Measurements from ENCODE around the gene CYP46A1. TPM values are rescaled to one million over a fixed set of nuclear protein-coding genes. Genes with fewer than 3 reads are reported as not detected.

The CYP46A1 gene
- total and polyA plus RNA-seq, 2 donors (not counting 1 experiment from before 2014, with no cell fraction given), result 0.11 to 0.33 TPM

- Histone ChIP-seq H4K20me1 (ENCODE audit: control insufficient read depth, extremely low read depth, insufficient read depth, low read length) (no peaks in the 10 kb centered on the region), H3K9me3 (ENCODE audit: control insufficient read depth, insufficient read depth, low read depth, low read length) (no peaks in the 10 kb centered on the region), H3K79me2 (ENCODE audit: control insufficient read depth, insufficient read depth, low read length) (no peaks in the 10 kb centered on the region), H3K27me3 (ENCODE audit: control insufficient read depth, insufficient read depth, low read length) (no peaks in the 10 kb centered on the region), H3K4me1 (ENCODE audit: control insufficient read depth, extremely low read depth, insufficient read depth, low read length) (no peaks in the 10 kb centered on the region), H3K9ac (ENCODE audit: insufficient read depth, low read length) (no peak overlapping the region), H2AFZ (ENCODE audit: low read length) (no peak overlapping the region), H3K36me3 (ENCODE audit: control insufficient read depth, insufficient read depth, low read length) (no peaks in the 10 kb centered on the region), H3K27ac (ENCODE audit: insufficient read depth, low read length) (no peak overlapping the region), H3K4me2 (ENCODE audit: extremely low read depth, insufficient read depth, low read length) (no peak overlapping the region), H3K4me3 (replicated peaks in 1 of 4; ENCODE audit: control extremely low read depth in 1 of 4, insufficient read depth in 1 of 4, low read depth in 3 of 4, low read length in 4 of 4) (no peak overlapping the region)
- DNase-seq (ENCODE audit: low read depth in 2 of 2), result peak; percentile 60 to 88
- TF ChIP-seq CTCF (conservative IDR thresholded peaks at IDR 0.05 in 1 of 2, IDR thresholded peaks at IDR 0.05 in 1 of 2; ENCODE audit: low read depth in 1 of 2, low read length in 2 of 2) (no peak), EZH2 (IDR thresholded peaks at IDR 0.05; ENCODE audit: low read length, missing control alignments) (no peak)
Measured at GRCh38 chr14:99649219-99649618, 34.9 kb upstream of the CYP46A1 start.

GRCh38 chr14:99649643-99650042 is 34.5 kb upstream of the CYP46A1 start:
- no peaks in the 10 kb centered on the region for H3K9me3 ChIP-seq (ENCODE audit: control insufficient read depth, insufficient read depth, low read depth, low read length)
- no peaks in the 10 kb centered on the region for H4K20me1 ChIP-seq (ENCODE audit: control insufficient read depth, extremely low read depth, insufficient read depth, low read length)
- H3K9ac ChIP-seq (ENCODE audit: insufficient read depth, low read length), result no peak overlapping the region
- H3K27ac ChIP-seq (ENCODE audit: insufficient read depth, low read length), result no peak overlapping the region
- no peaks in the 10 kb centered on the region for H3K27me3 ChIP-seq (ENCODE audit: control insufficient read depth, insufficient read depth, low read length)
- no peak for TF ChIP-seq CTCF (conservative IDR thresholded peaks at IDR 0.05 in 1 of 2, IDR thresholded peaks at IDR 0.05 in 1 of 2; ENCODE audit: low read depth in 1 of 2, low read length in 2 of 2)
- TF ChIP-seq EZH2 (IDR thresholded peaks at IDR 0.05; ENCODE audit: low read length, missing control alignments), result no peak
- no peak overlapping the region for H3K4me2 ChIP-seq (ENCODE audit: extremely low read depth, insufficient read depth, low read length)
- H3K36me3 ChIP-seq (ENCODE audit: control insufficient read depth, insufficient read depth, low read length), result no peaks in the 10 kb centered on the region
- DNase-seq (ENCODE audit: low read depth in 2 of 2), result no peak
- H3K79me2 ChIP-seq (ENCODE audit: control insufficient read depth, insufficient read depth, low read length), result no peaks in the 10 kb centered on the region
- H3K4me3 ChIP-seq (replicated peaks in 1 of 4; ENCODE audit: control extremely low read depth in 1 of 4, insufficient read depth in 1 of 4, low read depth in 3 of 4, low read length in 4 of 4), result no peak overlapping the region
- H2AFZ ChIP-seq (ENCODE audit: low read length), result no peak overlapping the region
- H3K4me1 ChIP-seq (ENCODE audit: control insufficient read depth, extremely low read depth, insufficient read depth, low read length), result no peaks in the 10 kb centered on the region

- no peak for DNase-seq (ENCODE audit: low read depth in 2 of 2)
- H4K20me1 ChIP-seq (ENCODE audit: control insufficient read depth, extremely low read depth, insufficient read depth, low read length), result no peaks in the 10 kb centered on the region
Measured at GRCh38 chr14:99650189-99650588, 33.9 kb upstream of the CYP46A1 start.

More at GRCh38 chr14:99650189-99650588, 33.9 kb upstream of the CYP46A1 start:
- H3K36me3 ChIP-seq (ENCODE audit: control insufficient read depth, insufficient read depth, low read length), result no peaks in the 10 kb centered on the region
- H2AFZ ChIP-seq (ENCODE audit: low read length), result no peak overlapping the region
- no peak overlapping the region for H3K9ac ChIP-seq (ENCODE audit: insufficient read depth, low read length)
- H3K4me2 ChIP-seq (ENCODE audit: extremely low read depth, insufficient read depth, low read length), result no peak overlapping the region
- H3K27ac ChIP-seq (ENCODE audit: insufficient read depth, low read length), result no peak overlapping the region
- H3K4me1 ChIP-seq (ENCODE audit: control insufficient read depth, extremely low read depth, insufficient read depth, low read length), result no peaks in the 10 kb centered on the region
- TF ChIP-seq EZH2 (IDR thresholded peaks at IDR 0.05; ENCODE audit: low read length, missing control alignments), result no peak
- TF ChIP-seq CTCF (conservative IDR thresholded peaks at IDR 0.05 in 1 of 2, IDR thresholded peaks at IDR 0.05 in 1 of 2; ENCODE audit: low read depth in 1 of 2, low read length in 2 of 2), result no peak
- no peak overlapping the region for H3K4me3 ChIP-seq (replicated peaks in 1 of 4; ENCODE audit: control extremely low read depth in 1 of 4, insufficient read depth in 1 of 4, low read depth in 3 of 4, low read length in 4 of 4)
- no peaks in the 10 kb centered on the region for H3K9me3 ChIP-seq (ENCODE audit: control insufficient read depth, insufficient read depth, low read depth, low read length)
- no peaks in the 10 kb centered on the region for H3K27me3 ChIP-seq (ENCODE audit: control insufficient read depth, insufficient read depth, low read length)
- H3K79me2 ChIP-seq (ENCODE audit: control insufficient read depth, insufficient read depth, low read length), result no peaks in the 10 kb centered on the region
